ENCODE data around the gene NKAPD1.
"Not testable (repeated sequence)": the region's sequence is repeated elsewhere in the genome, so short reads cannot be mapped to it uniquely, and the experiment has no call there.

Gene NKAPD1

GRCh38 chr11:112073941-112074811, at the start of gene NKAPD1, which contains the start of gene PIH1D2:
NKAPD1 (plus strand) TSS chr11:112074299; CDS start chr11:112075575, 1,276 bp downstream.
PIH1D2 (minus strand) TSS chr11:112074017; CDS start chr11:112073174, 843 bp downstream.
- peak; percentile 91 for DNase-seq

GRCh38 chr11:112024773-112025678, 49.1 kb upstream of the NKAPD1 start, which contains the start of gene DLAT:
DLAT (plus strand) TSS chr11:112025408; CDS start chr11:112025473, 65 bp downstream.
- DNase-seq = peak; percentile 85

- peak; percentile 10 for DNase-seq
Measured at GRCh38 chr11:112025707-112026106, 48.4 kb upstream of the NKAPD1 start.

GRCh38 chr11:112026784-112027410, 47.2 kb upstream of the NKAPD1 start:
- not testable (repeated sequence) for DNase-seq

- DNase-seq = no peak
Measured at GRCh38 chr11:112029460-112029859, 44.6 kb upstream of the NKAPD1 start.

GRCh38 chr11:112033902-112034301, 40.2 kb upstream of the NKAPD1 start:
- DNase-seq = no peak

- DNase-seq = no peak
Measured at GRCh38 chr11:112037527-112037926, 36.6 kb upstream of the NKAPD1 start.

GRCh38 chr11:112042161-112042960, 31.7 kb upstream of the NKAPD1 start:
- peak; percentile 51 for DNase-seq

- DNase-seq = no peak
Measured at GRCh38 chr11:112042961-112043304, 31.2 kb upstream of the NKAPD1 start.

GRCh38 chr11:112044961-112045360, 29.1 kb upstream of the NKAPD1 start:
- no peak for DNase-seq

- not testable (repeated sequence) for DNase-seq
Measured at GRCh38 chr11:112046647-112047046, 27.5 kb upstream of the NKAPD1 start.

GRCh38 chr11:112048256-112048655, 25.8 kb upstream of the NKAPD1 start:
- not testable (repeated sequence) for DNase-seq

- no peak for DNase-seq
Measured at GRCh38 chr11:112049777-112050176, 24.3 kb upstream of the NKAPD1 start.

GRCh38 chr11:112050721-112051120, 23.4 kb upstream of the NKAPD1 start:
- DNase-seq = no peak

- DNase-seq = no peak
Measured at GRCh38 chr11:112051768-112052167, 22.3 kb upstream of the NKAPD1 start.

GRCh38 chr11:112057170-112057569, 16.9 kb upstream of the NKAPD1 start:
- DNase-seq = no peak

GRCh38 chr11:112058103-112058502, 16.0 kb upstream of the NKAPD1 start:
- no peak for DNase-seq

- DNase-seq = no peak
Measured at GRCh38 chr11:112062923-112063322, 11.2 kb upstream of the NKAPD1 start.

- no peak for DNase-seq
Measured at GRCh38 chr11:112082729-112083128, 8.6 kb downstream of the NKAPD1 start.

- peak; percentile 20 for DNase-seq
Measured at GRCh38 chr11:112085822-112086421, 11.8 kb downstream of the NKAPD1 start.

- DNase-seq = peak; percentile 97
Measured at GRCh38 chr11:112086422-112087191, 12.5 kb downstream of the NKAPD1 start, which contains the start of the genes SDHD and TIMM8B. SDHD (plus strand) TSS chr11:112086873; CDS start chr11:112086908, 35 bp downstream. TIMM8B (minus strand) TSS chr11:112086756; CDS start chr11:112086723, 33 bp downstream.

All from fibroblast of skin of right biceps (primary cell).